IPS DF 19.7 (cell line): ENCODE data around the gene RSKR.
A peak's percentile ranks its signal among the peaks of the same experiment; 100 is the strongest.
"Not testable (repeated sequence)": the region's sequence is repeated elsewhere in the genome, so short reads cannot be mapped to it uniquely, and the experiment has no call there.

Experiments
- DNase-seq: peaks from one replicate; pipeline ENCODE4 v3.0.0-alpha.2; 2013; ENCODE audit warnings: low read depth, low spot score

The RSKR gene

DNA sequence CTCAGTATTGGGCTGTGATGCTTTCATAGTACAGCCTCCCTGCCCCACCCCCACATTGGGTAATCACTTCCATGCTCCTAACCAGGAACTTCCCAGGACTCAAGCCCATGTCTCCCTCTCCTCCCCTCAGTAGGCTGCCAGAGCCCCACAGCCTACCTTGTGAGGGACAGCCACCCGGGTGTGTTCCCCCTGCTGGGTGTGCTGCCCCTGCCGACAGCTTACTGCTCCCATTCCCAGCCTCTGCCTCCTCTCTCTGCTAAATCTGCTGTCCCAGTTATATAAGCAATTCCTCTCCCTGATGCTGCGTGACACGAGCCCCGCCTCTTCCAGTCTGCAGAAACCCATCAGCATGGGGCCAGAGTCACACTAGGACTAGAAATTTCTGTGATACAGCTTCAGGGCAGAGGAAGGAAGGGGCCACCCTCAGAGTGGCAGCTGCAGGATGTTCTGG, at the start of gene RSKR:
Gene RSKR (minus strand): TSS at position 255 of the 451 bp plus-strand sequence. CDS start 24 bp downstream, at position 231.
- DNase-seq, result no peak

GRCh38 chr17:28663723-28664122, 49.7 kb upstream of the RSKR start:
- no peak for DNase-seq

- DNase-seq, result no peak
These were observed 48.5 kb upstream of the RSKR start for GRCh38 chr17:28662527-28662829.

DNA sequence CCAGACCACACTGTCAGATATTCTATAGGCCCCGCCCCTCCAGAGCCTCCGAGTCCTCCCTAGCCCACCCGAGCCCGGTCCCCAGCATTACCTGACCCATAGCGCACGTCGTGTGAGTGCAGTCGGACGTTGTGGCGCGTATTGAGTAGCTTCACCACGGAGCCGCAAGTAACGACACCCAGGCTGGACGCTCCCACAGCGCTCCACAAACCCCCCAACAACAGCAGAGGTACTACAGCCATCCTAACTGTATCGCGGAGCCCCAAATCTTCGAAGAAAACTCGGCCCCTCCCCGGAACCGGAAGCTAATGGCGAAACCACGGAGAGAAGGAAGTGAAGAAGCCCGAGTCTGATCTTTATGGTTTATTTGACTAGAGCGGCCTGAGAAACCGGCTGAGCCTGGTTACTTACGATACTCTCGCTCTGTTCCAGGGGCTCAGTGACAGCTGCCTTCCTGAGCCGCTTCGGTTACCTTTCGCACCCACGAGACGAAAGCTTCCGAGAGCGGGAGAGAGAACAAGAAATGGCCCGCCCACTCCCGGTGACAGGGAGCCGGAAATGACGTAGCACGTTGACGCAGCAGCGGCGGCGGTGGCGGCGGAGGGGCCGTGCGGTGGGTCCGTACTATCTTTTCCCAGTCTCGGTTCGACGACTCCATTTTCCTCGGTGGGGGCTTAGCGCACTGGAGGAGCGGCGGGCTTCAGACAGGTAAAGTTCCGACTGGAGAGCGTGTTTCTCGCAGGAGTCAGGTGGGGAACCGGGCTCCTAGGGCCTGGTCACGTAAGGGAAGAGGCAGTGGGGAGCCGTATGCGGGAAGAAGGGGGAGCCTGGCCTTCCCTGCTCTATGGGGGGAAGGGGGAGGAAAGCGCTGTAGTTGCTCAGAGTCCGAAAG, 47.9 kb upstream of the RSKR start, which contains the start of the genes SDF2 and SUPT6H:
Gene SDF2 (minus strand): TSS at position 272 of the 892 bp plus-strand sequence. CDS start 30 bp downstream, at position 242.
Gene SUPT6H (plus strand): TSS at position 571 of the 892 bp plus-strand sequence. CDS start 11,197 bp downstream, outside the sequence.
- DNase-seq, result no peak

DNA sequence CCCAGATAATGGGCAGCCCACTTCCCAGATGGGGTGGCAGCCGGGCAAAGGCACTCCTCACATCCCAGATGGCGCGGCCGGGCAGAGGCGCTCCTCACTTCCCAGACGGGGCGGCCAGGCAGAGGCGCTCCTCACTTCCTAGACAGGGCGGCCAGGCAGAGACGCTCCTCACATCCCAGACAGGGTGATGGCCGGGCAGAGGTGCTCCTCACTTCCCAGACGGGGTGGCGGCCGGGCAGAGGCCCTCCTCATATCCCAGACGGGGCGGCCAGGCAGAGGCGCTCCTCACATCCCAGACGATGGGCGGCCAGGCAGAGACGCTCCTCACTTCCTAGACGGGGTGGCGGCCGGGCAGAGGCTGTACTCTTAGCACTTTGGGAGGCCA, 45.5 kb upstream of the RSKR start:
- DNase-seq, result not testable (repeated sequence)

- not testable (repeated sequence) for DNase-seq
These were observed 44.9 kb upstream of the RSKR start for GRCh38 chr17:28658766-28659496.

- DNase-seq, result not testable (repeated sequence)
These were observed 44.4 kb upstream of the RSKR start for GRCh38 chr17:28658342-28658741.

- no peak for DNase-seq
These were observed 43.8 kb upstream of the RSKR start for GRCh38 chr17:28657756-28658155.

- DNase-seq, result no peak
These were observed 41.2 kb upstream of the RSKR start for GRCh38 chr17:28655160-28655559.

DNA sequence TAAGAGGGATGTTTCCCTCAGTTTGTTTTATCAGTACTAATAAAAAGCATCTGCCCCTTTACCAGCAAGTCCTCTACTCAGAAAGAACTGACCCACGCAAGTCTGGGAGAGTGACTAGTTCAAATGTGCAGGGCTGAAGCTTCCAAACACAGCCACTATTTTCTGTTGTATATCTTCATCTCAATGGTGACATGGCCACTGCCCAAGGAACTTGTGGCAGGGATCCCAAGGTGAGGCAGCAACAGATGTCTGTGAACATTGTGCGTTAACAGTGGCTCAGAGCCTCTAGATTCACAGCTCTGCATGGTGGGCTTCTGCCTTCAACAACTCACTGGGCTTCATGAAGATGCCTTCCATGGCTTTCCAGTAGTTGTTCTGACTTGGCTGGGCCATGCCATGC, 34.7 kb upstream of the RSKR start:
- DNase-seq, result no peak

GRCh38 chr17:28646039-28646754, 32.2 kb upstream of the RSKR start:
- no peak for DNase-seq

DNA sequence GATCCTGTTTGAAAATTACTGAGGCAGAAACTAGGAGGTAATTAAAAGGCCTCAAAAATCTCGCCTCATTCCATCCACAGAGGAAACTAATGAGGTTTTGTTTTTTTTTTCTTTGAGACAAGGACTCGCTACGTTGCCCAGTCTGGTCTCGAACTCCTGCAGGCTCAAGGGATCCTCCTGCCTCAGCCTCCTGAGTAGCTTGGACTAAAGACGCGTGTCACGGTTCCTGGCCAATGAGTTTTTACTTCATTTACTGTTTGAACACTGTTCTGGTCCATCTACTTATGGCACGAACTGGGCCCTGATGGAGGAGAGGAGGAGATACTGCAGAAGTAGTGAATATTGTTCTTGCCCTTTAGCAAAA, 31.6 kb upstream of the RSKR start:
- no peak for DNase-seq

- peak; percentile 64 for DNase-seq
These were observed 31.0 kb upstream of the RSKR start, which contains the start of gene BLTP2 for GRCh38 chr17:28644787-28645575. Gene BLTP2, minus strand, starts transcription at chr17:28645158. Its CDS starts 102 bp downstream, at chr17:28645056.

DNA sequence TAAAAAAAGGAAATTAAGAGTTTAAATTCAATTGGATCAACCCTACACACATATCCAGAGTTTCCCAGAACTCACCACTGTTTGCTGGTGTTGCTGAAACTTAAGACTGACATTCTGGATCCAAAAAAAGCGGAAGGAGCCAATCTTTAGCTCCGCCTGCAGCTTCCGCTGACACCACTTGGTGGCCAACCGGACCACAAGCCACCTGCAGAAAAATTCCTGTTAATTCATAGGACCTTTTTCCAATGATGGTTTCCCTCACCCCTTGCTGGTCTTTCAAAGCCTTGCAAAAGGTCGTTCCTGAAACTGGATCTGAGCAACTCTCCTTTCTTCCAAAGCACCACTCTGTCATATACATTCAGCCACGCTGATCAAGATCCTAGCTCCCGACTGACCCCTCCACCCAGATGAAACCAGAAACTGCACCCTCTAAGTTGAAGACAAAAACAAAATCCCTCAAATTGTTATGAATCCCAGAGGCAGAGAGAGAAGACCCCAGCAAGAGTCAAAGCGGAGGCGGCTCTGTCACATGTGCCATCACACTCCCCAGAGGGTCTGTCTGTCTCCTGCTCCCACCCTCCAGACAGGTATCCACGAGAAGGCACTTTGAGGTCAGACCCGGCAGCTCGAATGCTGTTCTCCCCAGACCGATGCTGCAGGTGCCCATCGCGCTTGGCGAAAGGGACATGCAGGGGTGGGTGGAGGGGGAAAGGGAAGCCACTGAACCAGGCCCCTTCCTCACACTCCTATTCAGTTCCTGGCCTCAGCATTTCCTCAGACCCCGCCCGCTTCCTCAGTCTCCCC, 30.2 kb upstream of the RSKR start:
- no peak for DNase-seq

DNA sequence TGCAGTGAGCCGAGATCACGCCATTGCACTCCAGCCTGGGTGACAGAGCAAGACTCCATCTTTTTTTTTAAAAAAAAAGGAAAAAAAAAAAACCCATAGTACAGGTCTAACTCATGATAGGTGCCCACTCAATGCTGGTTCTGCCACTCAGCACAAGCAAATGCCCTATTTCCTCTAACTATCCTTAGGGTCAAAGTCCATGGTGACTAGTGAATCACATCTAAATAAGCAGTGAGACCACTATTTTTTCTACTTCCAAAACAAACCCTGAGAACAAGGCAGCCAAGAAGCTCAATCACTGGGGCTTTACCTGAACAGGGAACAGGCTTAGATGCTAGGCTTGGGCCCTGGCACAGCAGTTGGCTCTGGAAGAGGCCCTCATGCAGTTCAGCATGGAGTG, 27.6 kb upstream of the RSKR start:
- no peak for DNase-seq

DNA sequence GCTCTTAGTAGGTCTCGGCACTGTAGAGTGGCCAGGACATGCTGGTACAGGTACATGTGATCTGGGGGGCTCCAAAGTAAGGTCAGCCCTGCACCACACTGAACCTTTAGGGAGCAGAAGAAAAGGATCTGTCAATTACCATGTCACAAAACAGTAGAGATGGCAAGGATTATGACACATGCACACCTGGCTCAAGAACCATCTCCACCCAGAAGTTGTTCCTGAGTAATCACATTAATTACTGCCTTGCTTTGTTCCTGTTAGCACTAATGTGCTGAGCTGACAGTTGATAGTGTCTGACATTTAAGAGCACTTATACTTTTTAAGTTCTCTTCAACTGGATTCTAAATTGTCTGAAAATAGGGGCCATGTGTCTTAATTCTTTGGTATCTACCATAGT, 21.5 kb upstream of the RSKR start:
- DNase-seq, result no peak

DNA sequence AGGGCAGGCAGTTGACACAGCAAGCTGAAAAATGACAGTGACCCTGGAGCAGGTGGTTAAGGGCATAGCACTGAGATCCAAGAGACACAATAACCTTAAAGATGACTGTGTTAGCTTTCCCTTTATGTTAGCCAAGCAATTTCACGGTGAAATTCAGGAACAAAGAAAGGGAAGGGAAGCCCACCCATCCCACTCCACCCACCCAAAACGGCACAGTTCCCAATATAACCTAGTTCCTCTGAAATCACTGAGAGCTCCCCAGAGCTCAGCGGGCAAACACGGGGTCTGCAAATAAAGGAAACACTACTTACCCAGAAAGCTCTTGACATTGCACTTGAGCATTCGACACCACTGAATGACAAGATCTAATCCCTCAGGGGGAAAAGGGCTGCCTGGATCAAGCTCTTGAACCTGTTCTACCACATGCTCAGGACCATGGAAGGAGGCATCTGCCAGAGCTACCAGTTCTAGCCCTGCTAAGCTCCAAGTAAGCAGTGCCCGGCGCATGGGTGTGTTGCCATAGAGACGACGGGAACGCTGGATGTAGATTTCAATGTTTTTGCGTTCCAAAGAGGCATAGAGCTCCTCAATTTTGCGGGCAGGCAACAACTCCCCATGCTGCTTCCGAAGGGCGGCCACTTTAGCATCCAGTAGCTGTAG, 20.4 kb upstream of the RSKR start:
- no peak for DNase-seq

DNA sequence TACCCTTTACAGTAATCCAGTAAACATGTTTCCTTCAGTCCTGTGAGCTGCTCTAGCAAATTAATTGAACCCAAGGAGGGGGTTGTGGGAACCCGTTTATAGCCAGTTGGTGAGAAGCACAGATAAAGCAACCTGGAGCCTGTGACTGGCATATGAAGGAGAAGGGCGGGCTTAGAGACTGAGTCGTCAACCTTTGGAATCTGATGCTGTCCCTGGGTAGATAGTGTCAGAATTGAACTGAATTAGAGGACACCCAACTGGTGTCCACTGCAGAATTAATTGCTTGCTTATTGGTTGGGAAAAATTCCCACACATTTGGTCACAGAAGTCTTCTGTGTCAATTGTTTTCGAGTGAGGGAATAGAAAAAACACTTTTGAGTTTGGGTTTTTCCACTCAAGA, 12.8 kb upstream of the RSKR start:
- DNase-seq, result no peak

GRCh38 chr17:28624148-28624547, 10.2 kb upstream of the RSKR start:
- DNase-seq, result no peak

DNA sequence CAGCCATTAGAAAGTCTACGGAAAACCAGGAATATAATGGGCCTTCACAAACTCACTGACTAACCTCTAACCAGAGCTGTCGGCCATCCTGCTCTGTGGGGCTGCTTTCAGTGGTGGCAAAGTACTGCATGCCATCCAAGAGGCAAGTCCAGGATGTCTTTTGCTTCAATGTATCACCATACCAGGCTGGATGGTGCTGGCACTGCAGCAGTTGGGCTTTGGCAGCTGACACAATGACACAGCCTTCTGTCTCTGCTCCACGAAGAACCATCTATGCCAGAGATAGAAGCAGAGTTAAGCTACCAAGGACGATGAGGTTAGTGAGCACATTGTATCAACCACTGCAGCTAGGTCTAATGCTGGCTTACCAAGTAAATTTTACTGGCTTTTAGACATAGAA, 9.7 kb upstream of the RSKR start:
- no peak for DNase-seq
